ENCODE data around the gene IP6K3. TPM values are rescaled to one million over a fixed set of nuclear protein-coding genes. Genes with fewer than 3 reads are reported as not detected.

Gene IP6K3
- total RNA-seq, 1 donor from 2014 or later = 0.75 TPM

GRCh38 chr6:33678233-33678931 is 68.3 kb downstream of the IP6K3 start:
- DNase-seq (ENCODE audit: extremely low spot score, unreplicated experiment) = no peak
- H3K4me3 Mint-ChIP-seq = no peak overlapping the region
- H3K27me3 Mint-ChIP-seq = no peaks in the 10 kb centered on the region
- H3K4me1 Mint-ChIP-seq (ENCODE audit: unreplicated experiment) = peaks cover 8% of the 10 kb centered on the region
- TF ChIP-seq CTCF (conservative IDR thresholded peaks at IDR 0.05) = no peak
- H3K36me3 Mint-ChIP-seq = peaks cover 3% of the 10 kb centered on the region
- H3K27ac Mint-ChIP-seq = no peak overlapping the region
- H3K9me3 Mint-ChIP-seq = no peaks in the 10 kb centered on the region

- Mint-ChIP-seq H3K27ac (no peak overlapping the region), H3K27me3 (no peaks in the 10 kb centered on the region), H3K9me3 (no peaks in the 10 kb centered on the region), H3K4me1 (ENCODE audit: unreplicated experiment) (peaks cover 9% of the 10 kb centered on the region), H3K4me3 (no peak overlapping the region), H3K36me3 (peaks cover 4% of the 10 kb centered on the region)
- no peak for TF ChIP-seq CTCF (conservative IDR thresholded peaks at IDR 0.05)
- DNase-seq (ENCODE audit: extremely low spot score, unreplicated experiment) = no peak
Observed at GRCh38 chr6:33677689-33678088, 69.0 kb downstream of the IP6K3 start.

- no peaks in the 10 kb centered on the region for H3K9me3 Mint-ChIP-seq
- H3K27me3 Mint-ChIP-seq = no peaks in the 10 kb centered on the region
- peaks cover 9% of the 10 kb centered on the region for H3K4me1 Mint-ChIP-seq (ENCODE audit: unreplicated experiment)
- no peak overlapping the region for H3K27ac Mint-ChIP-seq
- no peak for TF ChIP-seq CTCF (conservative IDR thresholded peaks at IDR 0.05)
- peaks cover 4% of the 10 kb centered on the region for H3K36me3 Mint-ChIP-seq
- no peak for DNase-seq (ENCODE audit: extremely low spot score, unreplicated experiment)
- H3K4me3 Mint-ChIP-seq = no peak overlapping the region
Observed at GRCh38 chr6:33677143-33677660, 69.5 kb downstream of the IP6K3 start.

GRCh38 chr6:33676416-33677142 is 70.1 kb downstream of the IP6K3 start:
- no peak overlapping the region for H3K4me3 Mint-ChIP-seq
- no peak for DNase-seq (ENCODE audit: extremely low spot score, unreplicated experiment)
- peaks cover 4% of the 10 kb centered on the region for H3K36me3 Mint-ChIP-seq
- H3K27me3 Mint-ChIP-seq = no peaks in the 10 kb centered on the region
- TF ChIP-seq CTCF (conservative IDR thresholded peaks at IDR 0.05) = no peak
- H3K4me1 Mint-ChIP-seq (ENCODE audit: unreplicated experiment) = peaks cover 9% of the 10 kb centered on the region
- no peaks in the 10 kb centered on the region for H3K9me3 Mint-ChIP-seq
- H3K27ac Mint-ChIP-seq = no peak overlapping the region

GRCh38 chr6:33675968-33676367 is 70.7 kb downstream of the IP6K3 start:
- Mint-ChIP-seq H3K27me3 (no peaks in the 10 kb centered on the region), H3K27ac (no peak overlapping the region), H3K4me3 (no peak overlapping the region), H3K36me3 (peaks cover 4% of the 10 kb centered on the region), H3K9me3 (no peaks in the 10 kb centered on the region), H3K4me1 (ENCODE audit: unreplicated experiment) (peaks cover 9% of the 10 kb centered on the region)
- no peak for TF ChIP-seq CTCF (conservative IDR thresholded peaks at IDR 0.05)
- no peak for DNase-seq (ENCODE audit: extremely low spot score, unreplicated experiment)
